OCI-LY1 (cell line): ENCODE results near the gene WDR5B.

Source experiments
- H2AFZ ChIP-seq: fragments of 200-600 bp; sonication (generic), shearing (Covaris generic); 2 replicates; pipeline ENCODE4 v1.6.0; 2014; ENCODE audit warnings: antibody characterized with exemption, mild to moderate bottlenecking, low read length
- H3F3A ChIP-seq: fragments of 200-600 bp; sonication (generic), shearing (Covaris generic); 2 replicates; pipeline ENCODE4 v1.6.0; 2014; ENCODE audit warnings: mild to moderate bottlenecking, antibody characterized with exemption, low read length, moderate library complexity; ENCODE audit not compliant: insufficient read depth
- H3K27ac ChIP-seq: fragments of 200-600 bp; sonication (generic); 2 replicates; pipeline ENCODE4 v1.5.1; 2014; ENCODE audit warnings: low read length, mixed run types, mild to moderate bottlenecking, low read depth; ENCODE audit not compliant: poor library complexity, severe bottlenecking
- H3K27me3 ChIP-seq: fragments of 200-600 bp; sonication (generic); 2 replicates; pipeline ENCODE4 v1.6.0; 2014; ENCODE audit warnings: antibody characterized with exemption, mild to moderate bottlenecking, low read length, moderate library complexity; ENCODE audit not compliant: insufficient read depth
- H3K36me3 ChIP-seq: fragments of 200-600 bp; sonication (generic); 2 replicates; pipeline ENCODE4 v1.6.1; 2014; ENCODE audit warnings: mild to moderate bottlenecking, antibody characterized with exemption, low read length, moderate library complexity, mixed read lengths; ENCODE audit not compliant: insufficient read depth
- H3K4me1 ChIP-seq: fragments of 200-600 bp; sonication (generic); 2 replicates; pipeline ENCODE4 v1.5.1; 2014; ENCODE audit warnings: mild to moderate bottlenecking, low read length, moderate library complexity; ENCODE audit not compliant: insufficient read depth, severe bottlenecking
- H3K4me2 ChIP-seq: fragments of 200-600 bp; sonication (generic), shearing (Covaris generic); 2 replicates; pipeline ENCODE4 v1.6.1; 2014; ENCODE audit warnings: low read length
- H3K4me3 ChIP-seq: fragments of 200-600 bp; sonication (generic); 2 replicates; pipeline ENCODE4 v1.5.1; 2014; ENCODE audit warnings: low read length, low read depth, mild to moderate bottlenecking, mixed read lengths; ENCODE audit not compliant: poor library complexity, severe bottlenecking
- H3K79me2 ChIP-seq: fragments of 200-600 bp; shearing (Covaris generic); 2 replicates; pipeline ENCODE4 v1.6.1; 2016; ENCODE audit warnings: mixed run types, low read length, mixed read lengths; ENCODE audit not compliant: insufficient read depth
- H3K9ac ChIP-seq: fragments of 200-600 bp; sonication (generic), shearing (Covaris generic); 2 replicates; pipeline ENCODE4 v1.6.1; 2014; ENCODE audit warnings: mild to moderate bottlenecking, low read length, mixed read lengths
- H3K9me2 ChIP-seq: fragments of 200-600 bp; sonication (generic), shearing (Covaris generic); 2 replicates; pipeline ENCODE4 v1.6.1; 2014; ENCODE audit warnings: low read depth, mild to moderate bottlenecking, low read length, mixed read lengths
- H3K9me3 ChIP-seq: fragments of 200-600 bp; shearing (Covaris generic); 2 replicates; pipeline ENCODE4 v1.6.1; 2014; ENCODE audit warnings: low read length, mixed read lengths
- H4K20me1 ChIP-seq: fragments of 200-600 bp; sonication (generic), shearing (Covaris generic); 2 replicates; pipeline ENCODE4 v1.6.0; 2016; ENCODE audit warnings: mild to moderate bottlenecking, low read length; ENCODE audit not compliant: insufficient read depth
- EZH2 ChIP-seq: fragments of 200-600 bp; sonication (generic), shearing (Covaris generic); IDR thresholded peaks from 2 replicates; pipeline ENCODE4 v1.8.0; 2017; ENCODE audit warnings: borderline replicate concordance, mixed run types, mild to moderate bottlenecking, antibody characterized with exemption, low read length, moderate library complexity, mixed read lengths
- TF ChIP-seq, protein P1 (sequence below): fragments of 200-600 bp; sonication (generic), shearing (Covaris generic); IDR thresholded peaks from 2 replicates; pipeline ENCODE4 v1.5.1; 2017; ENCODE audit warnings: mild to moderate bottlenecking, antibody characterized with exemption, low read length, moderate library complexity, mixed read lengths

WDR5B gene

DNA sequence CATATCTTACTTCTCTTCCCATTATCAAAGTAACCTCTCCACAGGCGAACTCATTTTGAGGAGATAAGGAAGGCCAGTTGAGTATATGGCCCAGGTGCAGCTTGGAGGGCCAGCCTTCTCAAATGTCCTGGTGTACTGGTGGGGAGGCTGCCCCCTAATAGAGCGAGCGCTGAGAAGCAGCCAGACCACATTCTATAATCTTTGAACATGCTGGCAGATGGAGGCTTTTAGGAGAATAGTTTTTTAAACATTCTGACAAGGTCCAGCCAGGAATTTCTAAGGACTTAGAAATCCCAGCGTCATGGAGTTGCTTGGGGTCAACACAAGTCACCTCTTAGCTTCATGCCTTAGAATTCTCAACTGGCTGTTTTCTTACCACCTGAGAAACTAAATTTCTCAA is 5.8 kb downstream of the WDR5B start:
- Histone ChIP-seq H2AFZ (no peak overlapping the region), H3K4me2 (no peak overlapping the region), H3F3A (peaks cover 4% of the 10 kb centered on the region; the same call in 1 of the 2 replicates), H3K27me3 (no peaks in the 10 kb centered on the region), H3K9ac (no peak overlapping the region), H3K4me3 (no peak overlapping the region), H3K36me3 (peaks cover 88% of the 10 kb centered on the region; the same call in 1 of the 2 replicates), H4K20me1 (no peaks in the 10 kb centered on the region), H3K79me2 (peaks cover 7% of the 10 kb centered on the region), H3K9me3 (no peaks in the 10 kb centered on the region), H3K4me1 (peaks cover 42% of the 10 kb centered on the region), H3K9me2 (no peaks in the 10 kb centered on the region), H3K27ac (no peak overlapping the region)
- TF ChIP-seq EZH2: no peak
- TF ChIP-seq, protein P1, sequence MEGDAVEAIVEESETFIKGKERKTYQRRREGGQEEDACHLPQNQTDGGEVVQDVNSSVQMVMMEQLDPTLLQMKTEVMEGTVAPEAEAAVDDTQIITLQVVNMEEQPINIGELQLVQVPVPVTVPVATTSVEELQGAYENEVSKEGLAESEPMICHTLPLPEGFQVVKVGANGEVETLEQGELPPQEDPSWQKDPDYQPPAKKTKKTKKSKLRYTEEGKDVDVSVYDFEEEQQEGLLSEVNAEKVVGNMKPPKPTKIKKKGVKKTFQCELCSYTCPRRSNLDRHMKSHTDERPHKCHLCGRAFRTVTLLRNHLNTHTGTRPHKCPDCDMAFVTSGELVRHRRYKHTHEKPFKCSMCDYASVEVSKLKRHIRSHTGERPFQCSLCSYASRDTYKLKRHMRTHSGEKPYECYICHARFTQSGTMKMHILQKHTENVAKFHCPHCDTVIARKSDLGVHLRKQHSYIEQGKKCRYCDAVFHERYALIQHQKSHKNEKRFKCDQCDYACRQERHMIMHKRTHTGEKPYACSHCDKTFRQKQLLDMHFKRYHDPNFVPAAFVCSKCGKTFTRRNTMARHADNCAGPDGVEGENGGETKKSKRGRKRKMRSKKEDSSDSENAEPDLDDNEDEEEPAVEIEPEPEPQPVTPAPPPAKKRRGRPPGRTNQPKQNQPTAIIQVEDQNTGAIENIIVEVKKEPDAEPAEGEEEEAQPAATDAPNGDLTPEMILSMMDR: no peak

- peak overlapping the region; percentile 13; the same call in 1 of the 2 replicates for H3K4me2 ChIP-seq
- H2AFZ ChIP-seq: no peak overlapping the region
- no peak overlapping the region for H3K27ac ChIP-seq
- H3K9me3 ChIP-seq: no peaks in the 10 kb centered on the region
- TF ChIP-seq, protein P1: no peak
- TF ChIP-seq EZH2: no peak
- no peaks in the 10 kb centered on the region; the same call in 1 of the 2 replicates for H3F3A ChIP-seq
- H3K36me3 ChIP-seq: peaks cover 94% of the 10 kb centered on the region
- H3K27me3 ChIP-seq: no peaks in the 10 kb centered on the region
- H3K4me3 ChIP-seq: no peak overlapping the region
- H3K79me2 ChIP-seq: peaks cover under 1% of the 10 kb centered on the region; the same call in 1 of the 2 replicates
- H4K20me1 ChIP-seq: no peaks in the 10 kb centered on the region
- H3K9ac ChIP-seq: no peak overlapping the region
- H3K4me1 ChIP-seq: peaks cover 35% of the 10 kb centered on the region
- no peaks in the 10 kb centered on the region for H3K9me2 ChIP-seq
Measured at GRCh38 chr3:122409446-122409845, 6.4 kb downstream of the WDR5B start.

DNA sequence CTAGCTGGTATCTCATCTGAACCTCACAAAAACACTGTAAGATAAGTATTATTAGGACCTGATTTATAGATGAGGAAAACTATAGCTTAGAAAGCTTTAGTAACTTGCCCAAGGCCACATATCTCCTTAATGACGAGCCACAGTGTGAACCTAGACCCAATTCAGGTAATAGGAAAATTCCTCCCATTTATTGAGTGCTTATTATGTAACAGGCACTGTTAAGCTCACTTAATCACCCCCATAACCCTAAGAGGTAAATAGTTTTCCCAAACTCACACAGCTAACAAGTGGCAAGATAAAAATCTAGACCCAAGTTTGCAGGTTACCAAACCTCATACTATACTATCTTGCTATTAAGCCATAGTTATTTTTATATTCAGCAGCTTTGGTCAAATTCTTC is 7.9 kb downstream of the WDR5B start:
- no peaks in the 10 kb centered on the region for H3K79me2 ChIP-seq
- H3K4me1 ChIP-seq: peaks cover 22% of the 10 kb centered on the region
- no peak overlapping the region for H3K27ac ChIP-seq

More for the DNA sequence above, 7.9 kb downstream of the WDR5B start:
- H3K4me2 ChIP-seq: no peak overlapping the region
- no peaks in the 10 kb centered on the region for H3F3A ChIP-seq
- H3K9me3 ChIP-seq: no peaks in the 10 kb centered on the region
- no peaks in the 10 kb centered on the region for H4K20me1 ChIP-seq
- no peaks in the 10 kb centered on the region for H3K9me2 ChIP-seq
- H3K27me3 ChIP-seq: no peaks in the 10 kb centered on the region
- no peak overlapping the region for H3K9ac ChIP-seq
- no peak for TF ChIP-seq EZH2
- TF ChIP-seq, protein P1: no peak
- no peak overlapping the region for H2AFZ ChIP-seq
- peaks cover 96% of the 10 kb centered on the region for H3K36me3 ChIP-seq
- no peak overlapping the region for H3K4me3 ChIP-seq
